Activated CD4-positive, alpha-beta memory T cell treated with anti-CD3 and anti-CD28 coated beads for 36 hours (primary cell): ENCODE results near the gene SHROOM4. TPM values are rescaled to one million over a fixed set of nuclear protein-coding genes. Genes with fewer than 3 reads are reported as not detected.

Source experiments
- CTCF ChIA-PET: fragments of 350-600 bp; sonication (Branson Sonifier 250); formaldehyde crosslinking; loops from one replicate; lab custom pipeline; 2021; ENCODE audit warnings: antibody characterized with exemption, inconsistent platforms; lab: Charles Lee
- POLR2A ChIA-PET: fragments of 350-600 bp; sonication (Branson Sonifier 250); formaldehyde crosslinking; loops from one replicate; lab custom pipeline; 2021; ENCODE audit warnings: antibody characterized with exemption; lab: Charles Lee
- DNase-seq: peaks from one replicate; pipeline ENCODE4 v3.0.0-alpha.2; 2020
- H3K27ac Mint-ChIP-seq: one replicate; pipeline ENCODE4 v1.8.0; 2021; ENCODE audit warnings: mixed read lengths
- H3K27me3 Mint-ChIP-seq: one replicate; pipeline ENCODE4 v1.8.0; 2021; ENCODE audit warnings: mixed read lengths
- H3K36me3 Mint-ChIP-seq: one replicate; pipeline ENCODE4 v1.8.0; 2021; ENCODE audit warnings: mixed read lengths
- H3K4me1 Mint-ChIP-seq: one replicate; pipeline ENCODE4 v1.8.0; 2021; ENCODE audit warnings: low read depth, mixed read lengths
- H3K4me3 Mint-ChIP-seq: one replicate; pipeline ENCODE4 v1.8.0; 2021; ENCODE audit warnings: mild to moderate bottlenecking, mixed read lengths
- H3K9me3 Mint-ChIP-seq: one replicate; pipeline ENCODE4 v1.8.0; 2021; ENCODE audit warnings: mixed read lengths
- intact Hi-C: fragments of 100-400 bp; cut with micrococcal nuclease; formaldehyde crosslinking; loops from one replicate; pipeline ENCODE4 v1.15.1; 2023
- total RNA-seq, 2 experiments: library from RNA; stranded (reverse); gene quantifications; one replicate each; pipeline ENCODE4 v1.2.3, GENCODE V29; 2021

The SHROOM4 gene
- total RNA-seq, 2 experiments from 2014 or later = not detected

DNA sequence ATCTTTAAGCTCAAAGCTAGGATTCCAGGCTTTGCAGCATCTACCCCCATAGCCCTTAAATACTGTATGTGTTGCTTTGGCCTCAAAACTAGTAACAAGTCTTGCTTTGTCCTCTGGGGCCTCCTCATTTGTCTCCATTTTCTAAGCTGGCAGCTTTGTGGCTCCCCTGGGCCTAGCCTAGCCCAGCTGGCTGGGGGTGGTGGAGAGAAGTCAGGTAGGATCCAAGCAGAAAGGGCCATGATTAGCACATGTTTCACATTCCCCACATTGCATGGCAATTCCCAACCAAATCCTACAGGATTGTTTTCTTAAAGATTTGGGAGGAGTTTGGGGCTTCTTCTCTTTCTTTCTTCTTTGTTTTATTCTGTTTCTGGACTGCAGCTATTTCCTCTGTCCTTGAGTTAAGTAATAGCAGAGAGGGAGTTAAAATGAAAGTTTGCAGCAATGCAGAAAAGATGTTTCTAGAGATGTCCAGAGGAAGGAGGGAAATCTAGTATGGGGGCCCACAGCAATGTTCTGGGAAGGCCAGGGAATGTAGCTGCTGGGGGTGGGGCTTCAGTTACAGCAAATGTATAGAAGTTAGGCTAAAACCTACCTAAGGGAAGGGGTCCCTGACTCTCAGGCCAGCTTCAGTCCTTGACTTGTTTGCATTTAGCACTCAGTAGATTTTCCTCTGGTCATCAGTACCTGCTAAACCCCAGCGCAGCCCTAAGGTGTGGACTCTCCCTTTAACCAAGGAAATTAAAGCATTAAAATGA, 92.1 kb downstream of the SHROOM4 start:
- intact Hi-C loops = no loop called here
- H3K27ac Mint-ChIP-seq = no peak overlapping the region

DNA sequence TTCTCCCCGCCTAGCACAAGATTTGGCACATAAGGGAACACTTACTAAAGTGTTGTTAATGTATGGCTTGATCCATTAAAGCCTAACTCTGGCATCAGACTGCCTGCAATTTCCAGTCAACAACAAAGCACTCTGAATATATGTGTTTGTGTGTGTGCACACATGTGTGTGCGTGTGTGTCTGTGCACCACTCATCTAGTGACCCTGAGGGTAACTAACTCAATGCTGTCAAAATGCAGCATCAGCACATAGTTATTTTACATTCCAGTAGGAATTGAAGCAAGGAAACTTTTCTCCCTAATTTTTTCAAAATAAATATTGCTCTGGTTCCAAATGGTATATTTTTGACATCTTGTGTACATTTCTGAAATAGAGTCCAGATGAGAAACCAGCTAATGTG, 94.4 kb downstream of the SHROOM4 start:
- Mint-ChIP-seq H3K9me3 (no peaks in the 10 kb centered on the region), H3K27me3 (no peaks in the 10 kb centered on the region), H3K27ac (no peak overlapping the region), H3K36me3 (no peaks in the 10 kb centered on the region), H3K4me1 (no peaks in the 10 kb centered on the region), H3K4me3 (no peak overlapping the region)
- DNase-seq = no peak
- ChIA-PET CTCF (no interaction called here), POLR2A (no interaction called here)
- intact Hi-C loops = no loop called here

More for the DNA sequence above, 92.1 kb downstream of the SHROOM4 start:
- DNase-seq = no peak
- Mint-ChIP-seq H3K36me3 (no peaks in the 10 kb centered on the region), H3K27me3 (no peaks in the 10 kb centered on the region), H3K4me1 (no peaks in the 10 kb centered on the region), H3K4me3 (no peak overlapping the region), H3K9me3 (no peaks in the 10 kb centered on the region)
- POLR2A ChIA-PET = no interaction called here
- CTCF ChIA-PET = no interaction called here

DNA sequence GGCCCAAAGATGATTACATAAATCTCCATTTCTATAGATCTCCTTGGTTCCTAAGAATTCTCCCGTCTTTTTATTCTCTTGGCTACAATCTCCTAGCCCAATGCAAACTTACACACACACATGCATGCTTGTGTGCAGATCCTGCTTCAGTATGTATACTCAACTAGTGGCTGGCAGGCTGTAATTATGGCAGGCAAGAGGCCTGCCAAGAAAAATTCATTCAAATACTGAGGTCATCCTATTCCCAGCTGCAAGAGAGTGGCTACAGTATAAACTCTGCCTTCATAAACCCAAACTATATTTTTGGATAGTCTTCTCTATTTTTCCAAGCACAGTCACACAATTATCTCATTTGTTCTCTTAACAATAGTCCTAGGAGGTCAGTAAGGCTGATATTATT, 95.2 kb downstream of the SHROOM4 start:
- no peak for DNase-seq
- CTCF ChIA-PET = no interaction called here
- Mint-ChIP-seq H3K27ac (no peak overlapping the region), H3K4me1 (no peaks in the 10 kb centered on the region), H3K4me3 (no peak overlapping the region), H3K9me3 (no peaks in the 10 kb centered on the region), H3K36me3 (no peaks in the 10 kb centered on the region), H3K27me3 (no peaks in the 10 kb centered on the region)
- intact Hi-C loops = no loop called here
- POLR2A ChIA-PET = no interaction called here

DNA sequence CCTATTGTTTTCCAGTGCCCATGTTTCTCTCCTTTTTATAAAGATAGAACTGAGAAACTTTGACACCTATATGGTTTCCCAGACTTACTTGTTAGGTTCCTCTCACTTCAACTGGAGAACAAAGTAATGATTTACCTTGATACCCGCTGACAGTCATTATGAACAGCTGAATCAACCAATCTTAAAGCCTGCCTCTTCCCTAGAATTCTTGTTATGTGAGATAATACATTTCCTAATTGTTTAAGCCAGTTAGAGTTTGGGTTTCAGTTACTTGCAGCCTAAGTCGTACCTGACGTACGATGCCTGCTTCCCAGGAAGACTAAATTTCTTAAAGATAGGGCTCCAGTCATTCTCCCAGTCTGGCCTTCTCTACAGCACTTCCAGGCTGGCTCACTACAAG, 97.3 kb downstream of the SHROOM4 start:
- Mint-ChIP-seq H3K27me3 (no peaks in the 10 kb centered on the region), H3K36me3 (no peaks in the 10 kb centered on the region), H3K4me3 (no peak overlapping the region), H3K4me1 (no peaks in the 10 kb centered on the region), H3K27ac (no peak overlapping the region), H3K9me3 (no peaks in the 10 kb centered on the region)
- DNase-seq = no peak
- ChIA-PET POLR2A (no interaction called here), CTCF (no interaction called here)
- intact Hi-C loops = no loop called here

DNA sequence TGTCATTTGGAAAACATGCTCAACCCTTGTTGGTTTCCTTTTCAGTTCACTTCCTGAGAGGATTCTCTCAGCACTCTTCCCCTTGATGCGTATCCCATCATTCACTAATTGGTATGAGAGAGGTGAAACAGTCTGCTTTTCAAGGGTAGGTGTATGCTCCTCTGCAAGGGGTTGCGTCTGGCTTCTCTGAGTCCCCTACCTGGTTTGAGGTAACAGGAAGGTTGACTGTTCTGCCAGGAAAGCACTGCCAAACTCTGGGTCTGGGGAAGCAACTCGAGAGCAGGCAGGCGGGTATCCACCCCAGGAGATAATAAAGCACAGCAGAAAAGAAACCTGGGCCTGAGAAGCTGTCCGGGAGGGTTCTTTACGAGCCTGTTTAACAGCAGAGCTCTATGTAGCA, 101.2 kb downstream of the SHROOM4 start:
- Mint-ChIP-seq H3K27me3 (no peaks in the 10 kb centered on the region), H3K36me3 (no peaks in the 10 kb centered on the region), H3K9me3 (no peaks in the 10 kb centered on the region), H3K27ac (no peak overlapping the region), H3K4me1 (no peaks in the 10 kb centered on the region), H3K4me3 (no peak overlapping the region)
- ChIA-PET CTCF (interaction anchor here (1.0 kb wide), 1 partner anchor 191 kb away, joined by 3 read pairs; no protein-coding TSS in a partner anchor), POLR2A (no interaction called here)
- intact Hi-C loops = no loop called here
- DNase-seq = no peak

DNA sequence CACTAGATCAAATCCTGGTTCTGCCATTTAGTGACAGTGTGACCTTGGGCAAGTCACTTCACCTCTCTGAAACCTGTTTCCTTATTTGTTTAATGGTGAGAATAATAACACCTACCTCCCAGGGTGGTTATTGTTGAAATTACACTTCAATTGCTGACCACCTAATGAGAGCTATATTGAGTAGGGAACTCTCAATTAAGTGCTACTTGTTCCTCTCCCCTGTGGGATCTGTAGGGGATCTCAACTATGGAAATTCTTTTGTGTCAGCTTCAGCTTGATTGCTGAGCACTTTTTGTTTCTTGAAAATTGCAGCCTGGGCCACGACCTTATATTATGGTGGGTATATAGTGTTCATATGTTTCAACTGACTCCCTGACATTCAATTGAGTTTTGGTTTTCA, 102.1 kb downstream of the SHROOM4 start:
- H3K36me3 Mint-ChIP-seq = no peaks in the 10 kb centered on the region

DNA sequence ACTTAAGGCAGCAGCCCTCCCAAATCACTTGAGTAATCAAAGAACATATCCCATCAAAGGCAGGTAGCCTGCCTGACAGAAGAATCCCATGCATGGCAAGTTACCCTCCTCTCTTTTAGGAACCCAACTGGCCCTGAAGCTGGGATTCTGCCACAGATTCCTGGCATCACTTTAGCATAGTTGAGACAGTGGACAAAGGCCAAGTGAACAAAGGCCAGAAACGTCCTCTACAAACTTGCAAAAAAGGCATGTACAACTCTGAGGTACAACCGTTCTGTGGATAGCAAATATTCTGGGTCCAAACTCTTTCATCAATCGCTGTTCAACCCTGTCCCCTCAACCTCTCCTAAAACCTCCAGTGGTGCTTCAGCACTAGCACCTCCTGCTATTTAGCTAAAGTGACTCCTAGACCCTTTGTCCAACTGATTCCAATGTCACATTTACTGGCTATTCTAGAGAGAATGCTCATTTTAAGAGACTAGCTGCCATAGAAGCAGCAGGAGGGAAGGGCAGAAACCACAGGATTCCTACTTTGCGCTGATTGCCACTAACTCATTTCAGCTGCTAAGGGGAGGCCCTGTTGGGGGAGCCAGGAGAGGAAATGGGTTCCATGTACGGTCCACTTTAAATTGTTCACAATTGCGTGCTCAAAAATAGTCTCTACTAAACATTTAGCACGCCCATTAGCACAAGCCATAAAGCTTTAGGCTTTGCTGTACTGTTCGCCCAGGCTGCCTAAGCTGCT, 105.9 kb downstream of the SHROOM4 start:
- Mint-ChIP-seq H3K4me1 (no peaks in the 10 kb centered on the region), H3K27ac (no peak overlapping the region), H3K9me3 (no peaks in the 10 kb centered on the region), H3K4me3 (no peak overlapping the region), H3K36me3 (no peaks in the 10 kb centered on the region), H3K27me3 (peaks cover 4% of the 10 kb centered on the region)
- POLR2A ChIA-PET = no interaction called here
- intact Hi-C loops = no loop called here
- CTCF ChIA-PET = no interaction called here
- DNase-seq = no peak

More for the DNA sequence above, 102.1 kb downstream of the SHROOM4 start:
- Mint-ChIP-seq H3K4me3 (no peak overlapping the region), H3K27me3 (no peaks in the 10 kb centered on the region), H3K4me1 (no peaks in the 10 kb centered on the region), H3K9me3 (no peaks in the 10 kb centered on the region), H3K27ac (no peak overlapping the region)
- ChIA-PET CTCF (interaction anchor here (1.0 kb wide), 1 partner anchor 192 kb away, joined by 3 read pairs; no protein-coding TSS in a partner anchor), POLR2A (no interaction called here)
- DNase-seq = no peak
- intact Hi-C loops = no loop called here

DNA sequence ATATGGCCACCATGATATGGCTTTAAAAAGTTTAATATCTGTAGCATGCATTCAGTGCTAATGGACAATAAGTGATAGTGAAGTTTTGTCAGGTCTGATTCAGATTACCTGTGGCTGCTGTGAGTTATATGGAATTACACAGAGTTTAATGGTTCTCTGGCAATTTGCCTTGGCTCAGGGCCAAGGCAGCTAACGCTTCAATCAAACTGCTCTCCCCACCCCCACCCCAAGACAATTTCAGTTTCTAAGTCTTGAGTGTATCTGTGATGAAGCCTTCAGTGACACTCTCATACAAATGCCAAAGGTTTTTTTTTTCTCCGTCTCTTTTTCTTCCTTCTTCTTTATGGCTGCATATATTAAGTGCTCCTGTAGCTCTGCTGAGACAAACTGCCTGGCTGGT, 106.6 kb downstream of the SHROOM4 start:
- Mint-ChIP-seq H3K4me1 (no peaks in the 10 kb centered on the region), H3K4me3 (no peak overlapping the region), H3K9me3 (no peaks in the 10 kb centered on the region), H3K27me3 (peaks cover 4% of the 10 kb centered on the region), H3K27ac (no peak overlapping the region), H3K36me3 (no peaks in the 10 kb centered on the region)
- CTCF ChIA-PET = no interaction called here
- intact Hi-C loops = no loop called here
- no peak for DNase-seq
- POLR2A ChIA-PET = no interaction called here

DNA sequence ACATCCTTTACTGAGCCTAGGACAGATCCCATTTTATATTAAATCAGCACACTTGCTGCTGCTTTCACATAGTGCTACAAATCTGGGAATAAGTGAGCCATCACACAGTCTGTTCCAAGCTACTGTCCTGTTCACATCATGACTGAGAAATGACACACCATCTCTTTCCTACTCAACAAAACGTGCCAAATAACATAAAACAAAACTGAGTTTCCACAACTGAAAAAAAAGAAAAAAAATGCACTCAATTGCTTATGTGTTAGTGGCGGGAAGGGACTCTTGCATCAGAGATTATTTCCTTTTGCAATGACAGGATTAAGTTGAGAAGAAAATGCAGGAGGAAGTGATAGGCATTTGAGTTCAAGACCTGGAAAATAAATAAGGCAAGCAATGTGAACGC, 109.0 kb downstream of the SHROOM4 start:
- intact Hi-C loops = no loop called here
- POLR2A ChIA-PET = no interaction called here
- Mint-ChIP-seq H3K9me3 (no peaks in the 10 kb centered on the region), H3K4me3 (no peak overlapping the region), H3K27me3 (peaks cover 4% of the 10 kb centered on the region), H3K36me3 (no peaks in the 10 kb centered on the region), H3K27ac (no peak overlapping the region), H3K4me1 (no peaks in the 10 kb centered on the region)
- CTCF ChIA-PET = no interaction called here
- DNase-seq = no peak

DNA sequence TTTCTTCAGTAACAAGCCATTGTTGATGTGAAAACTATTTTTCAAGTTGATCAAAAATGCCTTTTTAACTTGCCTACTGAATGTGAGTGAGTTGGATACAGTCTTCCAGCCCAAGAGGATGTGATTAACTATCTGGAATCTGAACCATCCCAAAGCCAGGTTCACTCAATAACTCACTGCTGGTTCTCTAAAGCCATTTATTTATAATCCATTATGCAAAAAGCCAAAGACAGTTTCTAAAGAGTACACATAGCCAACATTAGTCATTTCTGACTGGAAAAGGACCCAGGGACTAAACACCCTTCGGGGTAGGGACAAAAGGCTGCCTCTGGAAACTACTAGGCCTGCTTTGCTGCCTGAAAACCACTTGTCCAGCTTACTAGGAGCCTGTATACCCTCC, 109.6 kb downstream of the SHROOM4 start:
- H3K4me1 Mint-ChIP-seq = no peaks in the 10 kb centered on the region
- peaks cover 4% of the 10 kb centered on the region for H3K27me3 Mint-ChIP-seq
- ChIA-PET POLR2A (no interaction called here), CTCF (no interaction called here)
- DNase-seq = no peak
- H3K27ac Mint-ChIP-seq = no peak overlapping the region
- no peaks in the 10 kb centered on the region for H3K9me3 Mint-ChIP-seq
- H3K4me3 Mint-ChIP-seq = no peak overlapping the region
- intact Hi-C loops = no loop called here
- no peaks in the 10 kb centered on the region for H3K36me3 Mint-ChIP-seq

DNA sequence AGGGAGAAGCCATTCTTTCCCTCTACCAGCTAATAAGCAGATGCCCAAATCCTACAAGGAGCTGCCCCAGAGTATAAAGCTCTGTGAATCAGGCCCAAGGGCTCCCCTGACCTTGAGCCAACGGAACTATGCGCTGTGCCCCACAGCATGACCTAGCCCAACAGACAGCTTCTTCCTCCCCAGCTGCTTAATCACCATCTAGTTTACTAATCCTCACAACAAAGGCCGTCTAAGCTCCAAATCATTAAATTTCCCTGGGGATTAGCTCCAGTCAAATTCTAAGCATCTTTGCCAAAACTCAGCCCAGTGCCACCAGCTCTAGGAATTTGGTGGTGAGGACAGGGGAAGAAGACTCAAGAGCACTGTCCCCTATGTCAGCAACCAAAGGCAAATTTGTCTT, 113.1 kb downstream of the SHROOM4 start:
- no peaks in the 10 kb centered on the region for H3K4me1 Mint-ChIP-seq
- intact Hi-C loops = no loop called here
- H3K36me3 Mint-ChIP-seq = no peaks in the 10 kb centered on the region
- H3K4me3 Mint-ChIP-seq = no peak overlapping the region
- ChIA-PET CTCF (no interaction called here), POLR2A (no interaction called here)
- H3K9me3 Mint-ChIP-seq = no peaks in the 10 kb centered on the region
- DNase-seq = no peak
- H3K27me3 Mint-ChIP-seq = peaks cover under 1% of the 10 kb centered on the region
- H3K27ac Mint-ChIP-seq = no peak overlapping the region

DNA sequence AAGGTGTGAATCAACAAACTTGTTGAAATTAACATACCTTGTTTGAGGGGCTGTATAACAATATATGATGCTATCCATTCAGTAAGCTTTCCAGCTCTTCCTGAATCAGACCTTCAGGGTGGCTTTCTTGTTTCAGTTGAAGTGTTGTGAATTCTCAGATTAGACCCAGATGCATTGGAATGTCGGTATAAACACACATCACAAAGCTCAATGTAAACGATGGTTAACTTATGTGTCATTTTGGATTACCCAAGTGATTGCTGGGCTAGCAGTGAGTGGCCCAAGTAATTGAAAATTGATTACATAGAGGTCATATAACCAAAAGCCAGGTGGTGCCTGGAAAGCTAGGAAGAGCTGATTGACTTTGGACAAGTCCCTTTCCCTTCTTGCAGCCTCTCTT, 115.0 kb downstream of the SHROOM4 start:
- no peak for DNase-seq
- Mint-ChIP-seq H3K4me3 (no peak overlapping the region), H3K36me3 (no peaks in the 10 kb centered on the region), H3K4me1 (no peaks in the 10 kb centered on the region), H3K9me3 (no peaks in the 10 kb centered on the region), H3K27ac (no peak overlapping the region), H3K27me3 (no peaks in the 10 kb centered on the region)
- intact Hi-C loops = no loop called here
- CTCF ChIA-PET = no interaction called here
- POLR2A ChIA-PET = no interaction called here

DNA sequence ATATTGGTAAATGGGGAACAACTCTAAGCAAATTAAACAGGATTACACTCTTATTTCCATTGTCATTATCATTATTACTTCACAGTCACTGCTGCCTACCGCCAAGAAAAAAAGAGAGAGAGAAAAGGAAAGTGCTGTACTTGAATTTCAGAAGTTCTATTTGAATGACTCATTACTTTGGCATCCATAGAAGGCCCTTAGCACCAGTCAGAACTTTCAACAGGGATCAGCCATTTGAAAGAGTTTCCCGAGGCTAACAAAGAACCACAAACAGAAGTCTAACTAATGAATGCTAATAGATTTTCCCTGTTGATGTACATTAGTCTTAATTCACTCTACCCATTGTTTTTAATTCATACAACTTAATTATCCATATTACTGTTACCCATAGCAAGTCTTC, 116.3 kb downstream of the SHROOM4 start:
- no peaks in the 10 kb centered on the region for H3K9me3 Mint-ChIP-seq
- DNase-seq = no peak
- CTCF ChIA-PET = no interaction called here
- H3K27ac Mint-ChIP-seq = no peak overlapping the region
- no peaks in the 10 kb centered on the region for H3K27me3 Mint-ChIP-seq
- H3K4me3 Mint-ChIP-seq = no peak overlapping the region
- no peaks in the 10 kb centered on the region for H3K4me1 Mint-ChIP-seq
- POLR2A ChIA-PET = no interaction called here
- intact Hi-C loops = no loop called here
- no peaks in the 10 kb centered on the region for H3K36me3 Mint-ChIP-seq
